ENCODE results near the gene CUL1.

- no peak for TF ChIP-seq SUZ12 (IDR thresholded peaks at IDR 0.05)
- no peak for TF ChIP-seq TARDBP (IDR thresholded peaks at IDR 0.05)
- no peak for TF ChIP-seq L3MBTL2 (conservative IDR thresholded peaks at IDR 0.05)
- TF ChIP-seq ELF4 (IDR thresholded peaks at IDR 0.05): no peak
- TF ChIP-seq FOXA1 (IDR thresholded peaks at IDR 0.05): no peak
- TF ChIP-seq HDGF (IDR thresholded peaks at IDR 0.05; ENCODE audit: borderline replicate concordance): no peak
- TF ChIP-seq NFRKB (IDR thresholded peaks at IDR 0.05): no peak
- no peak for TF ChIP-seq ZNF384 (IDR thresholded peaks at IDR 0.05)
- TF ChIP-seq SP1 (IDR thresholded peaks at IDR 0.05): no peak
- TF ChIP-seq FOXK2 (IDR thresholded peaks at IDR 0.05): no peak
These were observed 130.3 kb downstream of the CUL1 start for GRCh38 chr7:148828965-148829364.

All from HEK293T (cell line).